ES-I3 (cell line): Measurements from ENCODE around the gene RPL6.
"Not testable (repeated sequence)": the region's sequence is repeated elsewhere in the genome, so short reads cannot be mapped to it uniquely, and the experiment has no call there.

ENCODE experiments used
- H3K36me3 ChIP-seq: 2 replicates; pipeline ENCODE4 v1.6.1; 2013; ENCODE audit warnings: mild to moderate bottlenecking, low read length, control low read depth, moderate library complexity; ENCODE audit not compliant: insufficient read depth
- H3K4me1 ChIP-seq: 2 replicates; pipeline ENCODE4 v1.6.1; 2013; ENCODE audit warnings: mild to moderate bottlenecking, control low read depth, low read length; ENCODE audit not compliant: insufficient read depth
- H3K9ac ChIP-seq: 2 replicates; pipeline ENCODE4 v1.6.1; 2013; ENCODE audit warnings: low read depth, mild to moderate bottlenecking, low read length, moderate library complexity
- H3K9me3 ChIP-seq: 2 replicates; pipeline ENCODE4 v1.6.1; 2013; ENCODE audit warnings: mild to moderate bottlenecking, low read length, moderate library complexity; ENCODE audit not compliant: control insufficient read depth, insufficient read depth

Gene RPL6

DNA sequence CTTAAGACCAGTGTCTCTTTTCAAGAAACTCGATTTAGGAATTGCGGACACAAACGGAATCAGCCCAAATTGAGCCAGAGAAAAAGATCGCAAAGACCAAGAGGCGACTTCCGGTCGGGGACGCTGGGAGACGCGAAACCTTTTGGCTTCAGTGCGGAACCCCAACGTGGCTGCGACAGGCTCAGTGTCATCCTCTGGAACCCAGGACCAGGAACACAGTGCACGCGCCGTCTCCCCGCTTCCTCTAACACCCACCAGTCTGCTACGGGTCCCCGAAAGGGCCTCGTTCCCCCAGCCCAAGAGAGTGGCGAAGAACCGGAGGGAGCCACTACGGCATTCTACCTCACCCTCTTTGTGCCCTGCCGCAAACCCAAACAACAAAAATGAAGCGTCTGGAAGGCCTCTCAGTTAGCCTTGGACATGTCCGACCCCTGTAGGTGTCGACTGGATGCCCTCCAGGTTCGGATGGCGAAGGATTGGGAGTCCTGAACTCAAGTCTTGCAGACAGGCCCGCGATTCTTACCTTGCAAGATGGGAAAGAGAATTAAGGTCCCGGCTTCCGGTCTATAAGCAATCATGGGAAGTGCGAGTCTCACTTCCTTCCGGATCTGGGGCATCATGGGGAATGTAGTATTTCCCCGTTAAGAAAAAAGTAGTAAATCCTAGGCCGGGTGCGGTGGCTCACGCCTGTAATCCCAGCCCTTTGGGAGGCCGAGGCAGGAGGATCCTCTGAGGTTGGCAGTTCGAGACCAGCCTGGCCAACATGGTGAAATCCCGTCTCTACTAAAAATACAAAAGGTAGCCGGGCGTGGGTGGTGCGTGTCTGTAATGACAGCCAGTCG is at the start of gene RPL6:
TSS of gene RPL6 (minus strand) at position 542 of the 842 bp plus-strand sequence. CDS start 949 bp downstream, outside the sequence.
- Histone ChIP-seq H3K4me1 (0 out of 2 replicates have a peak, but pooled peaks cover 4% of the 10 kb centered on the region), H3K9ac (peak within 1 kb of the TSS; percentile 91), H3K9me3 (no peaks in the 10 kb centered on the region), H3K36me3 (peaks cover 38% of the 10 kb centered on the region)

DNA sequence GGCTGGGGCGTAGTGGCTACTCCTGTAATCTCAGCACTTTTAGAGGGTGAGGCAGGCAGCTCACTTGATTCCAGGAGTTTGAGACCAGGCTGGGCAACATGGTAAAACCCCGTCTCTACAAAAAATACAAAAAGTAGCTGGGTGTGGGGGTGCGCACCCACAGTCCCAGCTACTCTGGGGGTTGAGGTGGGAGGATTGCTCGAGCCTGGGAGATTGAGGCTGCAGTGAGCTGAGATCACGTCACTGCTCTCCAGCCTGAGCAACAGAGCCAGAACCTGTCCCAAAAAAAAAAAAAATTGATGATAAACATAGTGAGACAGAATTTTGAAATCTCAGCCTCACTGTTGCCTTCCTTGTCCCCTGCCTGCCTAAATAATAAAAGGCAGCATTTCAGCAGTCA is 49.3 kb upstream of the RPL6 start:
- no peaks in the 10 kb centered on the region for H3K9me3 ChIP-seq
- no peaks in the 10 kb centered on the region for H3K4me1 ChIP-seq
- H3K9ac ChIP-seq, result no peak overlapping the region
- peaks cover 8% of the 10 kb centered on the region for H3K36me3 ChIP-seq

DNA sequence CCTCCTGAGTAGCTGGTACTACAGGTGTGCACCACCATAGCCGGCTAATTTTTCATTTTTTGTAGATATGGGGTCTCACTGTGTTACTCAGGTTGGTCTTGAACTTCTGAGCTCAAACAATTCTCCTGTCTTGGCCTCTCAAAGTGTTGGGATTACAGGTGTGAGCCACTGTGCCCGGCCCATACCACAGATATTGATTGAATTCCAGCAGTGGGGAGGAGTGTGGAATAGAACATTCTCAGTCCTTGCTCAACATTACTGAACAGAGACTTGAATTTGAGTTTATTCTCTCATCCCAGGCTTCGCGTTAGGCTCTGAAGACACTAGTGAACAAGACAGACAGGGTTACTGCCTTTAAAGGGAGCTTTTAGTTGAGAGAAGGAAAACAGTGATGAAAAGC is 48.9 kb upstream of the RPL6 start:
- Histone ChIP-seq H3K9me3 (no peaks in the 10 kb centered on the region), H3K9ac (no peak overlapping the region), H3K4me1 (no peaks in the 10 kb centered on the region), H3K36me3 (peaks cover 8% of the 10 kb centered on the region)

DNA sequence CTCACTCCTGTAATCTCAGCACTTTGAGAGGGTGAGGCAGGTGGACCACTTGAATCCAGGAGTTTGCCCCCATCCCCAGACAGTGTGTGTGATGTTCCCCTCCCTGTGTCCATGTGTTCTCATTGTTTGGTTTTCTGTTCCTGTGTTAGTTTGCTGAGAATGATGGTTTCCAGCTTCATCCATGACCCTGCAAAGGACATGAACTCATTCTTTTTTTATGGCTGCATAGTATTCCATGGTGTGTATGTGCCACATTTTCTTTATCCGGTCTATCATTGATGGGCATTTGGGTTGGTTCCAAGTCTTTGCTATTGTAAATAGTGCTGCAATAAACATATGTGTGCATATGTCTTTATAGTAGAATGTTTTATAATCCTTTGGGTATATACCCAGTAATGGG is 47.7 kb upstream of the RPL6 start:
- H3K4me1 ChIP-seq, H3K9me3 ChIP-seq, H3K9ac ChIP-seq: not testable (repeated sequence)
- peaks cover 12% of the 10 kb centered on the region for H3K36me3 ChIP-seq

DNA sequence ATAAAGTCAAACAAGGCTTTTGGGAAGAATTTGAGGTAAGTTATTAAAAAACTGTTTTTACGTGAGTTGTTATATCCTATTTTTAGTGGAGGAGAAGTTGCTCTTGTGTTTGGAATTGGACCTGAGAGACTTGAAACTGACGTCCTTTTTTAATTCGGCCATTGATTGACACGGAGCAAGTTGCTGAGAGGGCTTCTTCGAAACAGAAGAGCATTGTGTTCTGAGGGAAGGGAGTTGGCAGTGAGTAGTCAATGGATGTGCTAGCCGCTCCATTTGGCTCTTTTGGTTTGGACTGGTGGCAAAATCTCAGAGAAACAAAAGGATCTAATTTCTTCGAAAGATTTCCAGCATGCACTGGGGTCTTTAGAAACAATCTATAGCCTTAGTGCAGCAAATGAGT is 46.6 kb upstream of the RPL6 start:
- Histone ChIP-seq H3K4me1 (no peaks in the 10 kb centered on the region), H3K36me3 (peaks cover 16% of the 10 kb centered on the region), H3K9ac (no peak overlapping the region), H3K9me3 (no peaks in the 10 kb centered on the region)

DNA sequence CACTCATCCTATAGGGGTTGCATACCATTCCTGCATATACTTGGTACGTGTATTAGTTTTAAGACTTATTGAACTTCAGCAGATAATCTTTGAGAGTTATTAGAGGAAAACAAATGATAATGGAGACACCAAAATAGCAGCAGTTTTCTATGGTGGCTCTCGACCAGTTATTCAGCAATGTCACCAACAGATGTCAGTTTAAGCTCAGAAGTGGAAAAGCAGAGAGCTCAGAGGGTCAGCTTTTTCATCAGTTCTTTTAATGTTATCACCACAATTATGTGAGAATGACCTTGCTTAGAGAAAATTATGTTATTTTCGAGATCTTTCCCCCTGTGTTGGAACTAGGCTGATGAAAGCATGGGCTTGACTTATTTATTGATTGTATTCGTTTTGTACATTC is 41.3 kb upstream of the RPL6 start:
- peaks cover 18% of the 10 kb centered on the region for H3K36me3 ChIP-seq

DNA sequence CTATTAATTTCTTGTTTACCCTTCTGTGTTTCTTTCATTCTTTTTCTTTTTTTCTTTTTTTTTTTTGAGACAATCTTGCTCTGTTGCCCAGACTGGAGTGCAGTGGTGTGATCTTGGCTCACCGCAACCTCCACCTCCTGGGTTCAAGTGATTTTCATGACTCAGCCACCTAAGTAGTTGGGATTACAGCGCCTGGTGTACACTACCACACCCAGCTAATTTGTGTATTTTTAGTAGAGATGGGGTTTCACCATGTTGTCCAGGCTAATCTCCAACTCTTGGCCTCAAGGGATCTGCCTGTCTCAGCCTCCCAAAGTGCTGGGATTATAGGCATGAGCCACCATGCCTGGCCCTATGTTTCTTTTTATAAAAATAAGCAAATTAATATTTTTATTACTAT is 38.8 kb upstream of the RPL6 start:
- H3K9ac ChIP-seq, H3K9me3 ChIP-seq, H3K4me1 ChIP-seq: not testable (repeated sequence)
- H3K36me3 ChIP-seq, result peaks cover 14% of the 10 kb centered on the region

More for the DNA sequence above, 41.3 kb upstream of the RPL6 start:
- Histone ChIP-seq H3K9me3 (no peaks in the 10 kb centered on the region), H3K9ac (no peak overlapping the region), H3K4me1 (no peaks in the 10 kb centered on the region)

DNA sequence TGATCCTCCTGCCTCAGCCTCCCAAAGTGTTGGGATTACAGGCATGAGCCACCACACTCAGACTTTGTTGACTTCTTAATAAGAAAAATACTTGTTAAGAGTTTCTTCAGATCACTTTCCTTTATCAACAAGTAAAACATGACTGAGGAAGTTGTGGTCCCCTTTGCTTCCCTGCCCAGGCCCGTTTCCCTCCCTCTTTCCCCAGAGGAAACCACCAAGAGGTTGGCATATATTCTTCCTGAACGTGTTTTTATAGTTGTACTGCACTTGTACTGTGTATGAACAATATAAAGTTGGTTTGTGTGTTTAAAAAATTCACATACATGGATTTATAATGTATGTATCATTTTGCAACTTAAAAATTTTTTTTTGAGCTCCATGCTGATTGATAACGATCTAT is 37.7 kb upstream of the RPL6 start:
- H3K4me1 ChIP-seq, result no peaks in the 10 kb centered on the region
- no peaks in the 10 kb centered on the region for H3K9me3 ChIP-seq
- no peak overlapping the region for H3K9ac ChIP-seq
- peaks cover 10% of the 10 kb centered on the region for H3K36me3 ChIP-seq

DNA sequence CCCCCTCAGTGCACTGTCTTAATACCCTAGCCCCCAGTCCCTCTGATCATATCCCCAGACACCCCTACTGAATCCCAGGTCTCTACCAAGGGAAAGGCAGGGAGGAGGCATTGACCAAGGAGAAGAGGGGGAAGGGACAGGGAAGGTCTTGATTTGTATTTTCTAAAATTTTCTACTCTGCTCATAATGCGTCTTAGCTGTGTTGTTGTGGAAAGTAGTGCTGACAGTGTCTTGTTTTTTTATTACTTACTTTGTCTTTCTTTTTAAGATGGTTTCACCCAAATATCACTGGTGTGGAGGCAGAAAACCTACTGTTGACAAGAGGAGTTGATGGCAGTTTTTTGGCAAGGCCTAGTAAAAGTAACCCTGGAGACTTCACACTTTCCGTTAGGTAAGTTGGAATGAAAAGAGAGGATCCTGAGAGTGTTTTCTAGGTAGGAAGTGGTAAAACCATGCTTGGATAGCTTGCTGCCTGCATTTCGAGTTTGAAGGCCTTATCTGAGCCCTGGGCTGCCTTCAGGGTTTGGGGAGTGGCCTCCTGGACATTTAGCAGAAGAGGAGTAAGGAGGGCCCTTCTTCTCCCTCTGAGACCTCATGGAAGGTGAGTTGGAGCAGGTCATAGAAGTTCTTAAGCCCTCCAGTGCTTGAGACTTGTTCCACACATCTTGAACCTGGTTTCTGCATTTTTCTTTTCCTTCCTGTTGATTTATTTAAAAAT is 36.8 kb upstream of the RPL6 start:
- H3K9ac ChIP-seq, result no peak overlapping the region
- H3K4me1 ChIP-seq, result no peaks in the 10 kb centered on the region
- H3K36me3 ChIP-seq, result peaks cover 5% of the 10 kb centered on the region
- no peaks in the 10 kb centered on the region for H3K9me3 ChIP-seq

DNA sequence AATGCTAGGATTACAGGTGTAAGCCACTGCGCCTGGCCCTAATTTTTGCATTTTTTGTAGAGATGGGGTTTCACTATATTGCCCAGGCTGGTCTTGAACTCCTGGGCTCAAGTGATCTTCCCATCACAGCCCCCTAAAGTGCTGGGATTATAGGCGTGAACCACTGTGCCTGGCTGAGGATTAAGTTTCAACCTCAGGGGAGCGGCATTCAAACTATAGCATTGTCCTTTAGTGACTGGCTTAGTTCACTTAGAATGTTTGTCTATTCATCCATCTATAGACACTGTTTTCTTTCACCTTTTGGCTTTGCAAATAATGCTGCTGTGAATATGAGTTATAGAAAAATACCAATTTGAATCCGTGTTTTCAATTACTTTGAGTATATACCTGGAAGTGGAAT is 34.5 kb upstream of the RPL6 start:
- Histone ChIP-seq H3K36me3 (no peaks in the 10 kb centered on the region; the same call in 1 of the 2 replicates), H3K9me3 (no peaks in the 10 kb centered on the region), H3K9ac (no peak overlapping the region), H3K4me1 (no peaks in the 10 kb centered on the region)

DNA sequence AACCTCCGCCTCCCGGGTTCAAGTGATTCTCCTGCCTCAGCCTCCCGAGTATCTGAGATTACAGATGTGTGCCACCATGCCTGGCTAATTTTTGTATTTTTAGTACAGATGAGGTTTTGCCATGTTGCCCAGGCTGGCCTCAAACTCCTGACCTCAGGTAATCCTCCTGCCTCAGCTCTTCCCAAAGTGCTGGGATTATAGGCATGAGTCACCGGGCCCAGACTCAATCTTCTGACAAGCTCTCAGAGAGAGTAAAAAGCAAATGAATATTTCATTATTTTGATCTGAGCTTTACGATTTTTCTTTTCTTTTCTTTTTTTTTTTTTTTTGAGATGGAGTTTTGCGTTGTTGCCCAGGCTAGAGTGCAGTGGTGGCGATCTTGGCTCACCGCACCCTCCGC is 31.2 kb upstream of the RPL6 start:
- not testable (repeated sequence) for H3K9ac ChIP-seq, H3K36me3 ChIP-seq, H3K4me1 ChIP-seq, H3K9me3 ChIP-seq

DNA sequence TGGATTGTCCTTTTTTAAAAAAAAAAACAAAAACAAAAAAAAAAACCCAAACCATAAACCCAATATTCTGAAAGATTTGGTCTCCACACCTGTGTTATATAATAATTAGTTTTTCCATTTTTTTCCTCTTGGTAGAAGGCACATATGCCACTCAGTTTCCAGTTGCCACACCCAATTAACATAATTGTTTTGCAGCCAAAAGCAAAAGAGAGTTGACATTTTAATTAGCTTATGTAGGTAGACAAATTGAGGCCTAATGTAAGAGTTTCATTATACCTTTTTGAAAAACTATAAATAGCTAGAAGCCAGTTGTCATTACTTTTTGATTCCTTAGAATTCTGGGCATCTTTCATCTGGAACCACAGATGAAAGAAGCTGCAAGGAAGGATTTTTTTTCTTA is 30.4 kb upstream of the RPL6 start:
- Histone ChIP-seq H3K4me1 (no peaks in the 10 kb centered on the region), H3K9me3 (no peaks in the 10 kb centered on the region), H3K36me3 (no peaks in the 10 kb centered on the region; the same call in 1 of the 2 replicates), H3K9ac (no peak overlapping the region)

DNA sequence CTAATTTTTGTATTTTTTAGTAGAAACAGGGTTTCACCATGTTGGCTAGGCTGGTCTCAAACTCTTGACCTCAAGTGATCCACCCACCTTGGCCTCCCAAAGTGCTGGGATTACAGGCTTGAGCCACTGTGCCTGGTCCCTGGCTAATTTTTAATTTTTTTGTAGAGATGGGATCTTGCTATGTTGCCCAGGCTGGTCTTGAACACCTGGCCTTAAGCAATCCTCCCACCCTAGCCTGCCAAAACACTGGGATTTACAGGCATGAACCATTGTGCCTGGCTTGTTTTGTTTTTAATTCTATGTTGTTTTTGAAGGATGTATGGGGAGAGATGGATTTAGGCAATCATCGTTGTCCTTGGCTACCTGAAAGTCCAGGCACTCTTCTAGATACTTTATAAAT is 29.2 kb upstream of the RPL6 start:
- H3K4me1 ChIP-seq, H3K36me3 ChIP-seq, H3K9ac ChIP-seq, H3K9me3 ChIP-seq: not testable (repeated sequence)

DNA sequence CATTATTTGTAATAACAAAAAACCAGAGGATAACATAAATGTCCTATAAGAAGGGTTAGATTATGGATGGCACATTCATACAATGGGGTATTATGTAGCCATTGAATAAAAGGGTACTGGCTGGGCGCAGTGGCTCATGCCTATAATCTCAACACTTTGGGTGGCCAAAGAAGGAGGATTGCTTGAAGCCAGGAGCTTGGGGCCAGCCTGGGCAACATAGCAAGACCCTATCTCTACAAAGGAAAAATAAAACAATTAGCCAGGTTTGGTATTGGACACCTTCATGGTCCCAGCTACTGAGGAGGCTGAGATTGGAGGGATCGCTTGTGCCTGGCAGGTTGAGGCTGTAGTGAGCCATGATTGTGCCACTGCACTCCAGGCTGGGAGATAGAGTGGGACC is 24.1 kb upstream of the RPL6 start:
- Histone ChIP-seq H3K4me1 (no peaks in the 10 kb centered on the region), H3K9me3 (no peaks in the 10 kb centered on the region), H3K9ac (no peak overlapping the region), H3K36me3 (no peaks in the 10 kb centered on the region; the same call in 1 of the 2 replicates)

DNA sequence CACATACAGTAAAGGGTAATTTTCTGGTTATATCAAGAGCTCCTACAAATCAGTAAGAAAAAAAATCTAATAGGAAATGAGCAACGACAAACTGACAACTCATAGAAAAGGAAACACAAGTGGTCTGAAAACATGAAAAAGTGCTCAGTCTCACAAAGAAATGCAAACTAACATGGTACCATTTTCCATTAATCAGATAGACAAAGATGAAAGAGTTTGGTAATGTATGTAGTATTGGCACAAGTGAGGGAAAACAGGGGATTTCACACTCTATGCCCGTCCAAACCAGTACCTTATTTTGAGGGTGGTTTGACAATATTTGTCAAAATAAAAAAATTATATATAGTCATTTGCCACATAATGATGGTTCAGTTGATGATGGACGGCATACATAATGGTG is 22.6 kb upstream of the RPL6 start:
- H3K9ac ChIP-seq, result no peak overlapping the region
- H3K4me1 ChIP-seq, result no peaks in the 10 kb centered on the region
- H3K36me3 ChIP-seq, result no peaks in the 10 kb centered on the region

More for the DNA sequence above, 22.6 kb upstream of the RPL6 start:
- H3K9me3 ChIP-seq, result no peaks in the 10 kb centered on the region
